Subcutaneous adipose tissue (tissue), 4 donors: ENCODE measurements around the gene ZNF609. TPM values are rescaled to one million over a fixed set of nuclear protein-coding genes. Genes with fewer than 3 reads are reported as not detected.

Experiments
- CTCF ChIP-seq: fragments of 450-650 bp; IDR thresholded peaks from one replicate; pipeline ENCODE4 v1.5.1; 2016; ENCODE audit warnings: low read depth, mild to moderate bottlenecking, control low read depth, antibody characterized with exemption, moderate library complexity
- total RNA-seq, 4 donors: library from RNA; depleted of rRNA; stranded (reverse); fragments of >200 nt; gene quantifications; one replicate each; pipeline ENCODE4 v1.1.0, GENCODE V29; 2016

ZNF609 gene
- total RNA-seq, 4 donors from 2014 or later: 23.0 to 26.9 (median 24.1) TPM

GRCh38 chr15:64617727-64618126 is 157.3 kb downstream of the ZNF609 start:
- no peak for TF ChIP-seq CTCF

- no peak for TF ChIP-seq CTCF
These were observed 157.8 kb downstream of the ZNF609 start for GRCh38 chr15:64618138-64618537.

GRCh38 chr15:64618540-64618939 is 158.2 kb downstream of the ZNF609 start:
- no peak for TF ChIP-seq CTCF

GRCh38 chr15:64619880-64620839 is 159.8 kb downstream of the ZNF609 start:
- TF ChIP-seq CTCF: no peak

- no peak for TF ChIP-seq CTCF
These were observed 160.7 kb downstream of the ZNF609 start for GRCh38 chr15:64621056-64621455.

- TF ChIP-seq CTCF: no peak
These were observed 162.3 kb downstream of the ZNF609 start for GRCh38 chr15:64622410-64623260.

- no peak for TF ChIP-seq CTCF
These were observed 163.1 kb downstream of the ZNF609 start for GRCh38 chr15:64623347-64623996.
